ENCODE data around the gene TRUB1.

TRUB1 gene

DNA sequence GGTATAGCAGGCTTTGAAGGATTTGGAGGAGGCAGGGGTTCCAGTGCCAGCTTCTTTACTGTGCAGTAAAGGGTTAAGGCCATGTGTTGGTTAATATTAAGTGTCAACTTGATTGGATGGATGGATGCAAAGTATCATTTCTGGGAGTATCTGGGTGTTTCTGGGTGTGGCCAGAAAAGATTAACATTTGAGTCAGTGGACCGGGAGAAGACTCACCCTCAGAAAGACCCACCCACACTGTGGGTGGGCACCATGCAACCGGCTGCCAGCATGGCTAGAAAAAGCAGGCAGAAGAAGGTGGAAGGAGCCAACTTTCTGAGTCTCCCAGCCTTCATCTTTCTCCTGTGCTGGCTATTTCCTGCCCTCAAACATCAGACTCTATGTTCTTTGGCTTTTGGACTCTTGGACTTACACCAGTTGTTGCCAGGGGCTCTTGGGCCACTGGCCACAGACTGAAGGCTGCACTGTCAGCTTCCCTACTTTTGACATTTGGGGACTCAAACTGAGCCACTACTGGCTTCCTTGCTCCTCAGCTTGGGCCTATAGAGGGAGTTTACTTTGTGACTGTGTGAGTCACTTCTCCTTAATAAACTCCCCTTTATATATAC, 6.8 kb upstream of the TRUB1 start:
- H3F3A ChIP-seq (ENCODE audit: insufficient read depth, low read length) = no peaks in the 10 kb centered on the region
- no peaks in the 10 kb centered on the region for H3K36me3 ChIP-seq (replicated peaks; ENCODE audit: insufficient read depth, low read length)
- no peak for DNase-seq
- no peaks in the 10 kb centered on the region for H3K79me2 ChIP-seq (ENCODE audit: low read length)
- no peak overlapping the region for H3K4me2 ChIP-seq (ENCODE audit: low read depth, low read length)
- no peaks in the 10 kb centered on the region for H3K9me2 ChIP-seq (replicated peaks; ENCODE audit: insufficient read depth, low read length)
- H4K20me1 ChIP-seq (ENCODE audit: insufficient read depth, low read length) = no peaks in the 10 kb centered on the region
- H2AFZ ChIP-seq (ENCODE audit: low read length) = no peak overlapping the region
- no peaks in the 10 kb centered on the region for H3K9me3 ChIP-seq (replicated peaks; ENCODE audit: insufficient read depth, low read length)
- H3K9ac ChIP-seq (ENCODE audit: low read length) = no peak overlapping the region
- no peaks in the 10 kb centered on the region for H3K27me3 ChIP-seq (replicated peaks; ENCODE audit: insufficient read depth, low read length)
- TF ChIP-seq, protein P1, sequence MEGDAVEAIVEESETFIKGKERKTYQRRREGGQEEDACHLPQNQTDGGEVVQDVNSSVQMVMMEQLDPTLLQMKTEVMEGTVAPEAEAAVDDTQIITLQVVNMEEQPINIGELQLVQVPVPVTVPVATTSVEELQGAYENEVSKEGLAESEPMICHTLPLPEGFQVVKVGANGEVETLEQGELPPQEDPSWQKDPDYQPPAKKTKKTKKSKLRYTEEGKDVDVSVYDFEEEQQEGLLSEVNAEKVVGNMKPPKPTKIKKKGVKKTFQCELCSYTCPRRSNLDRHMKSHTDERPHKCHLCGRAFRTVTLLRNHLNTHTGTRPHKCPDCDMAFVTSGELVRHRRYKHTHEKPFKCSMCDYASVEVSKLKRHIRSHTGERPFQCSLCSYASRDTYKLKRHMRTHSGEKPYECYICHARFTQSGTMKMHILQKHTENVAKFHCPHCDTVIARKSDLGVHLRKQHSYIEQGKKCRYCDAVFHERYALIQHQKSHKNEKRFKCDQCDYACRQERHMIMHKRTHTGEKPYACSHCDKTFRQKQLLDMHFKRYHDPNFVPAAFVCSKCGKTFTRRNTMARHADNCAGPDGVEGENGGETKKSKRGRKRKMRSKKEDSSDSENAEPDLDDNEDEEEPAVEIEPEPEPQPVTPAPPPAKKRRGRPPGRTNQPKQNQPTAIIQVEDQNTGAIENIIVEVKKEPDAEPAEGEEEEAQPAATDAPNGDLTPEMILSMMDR (IDR thresholded peaks at IDR 0.05; ENCODE audit: low read length) = no peak
- TF ChIP-seq EZH2phosphoT487 (IDR thresholded peaks at IDR 0.05; ENCODE audit: low read length) (no peak), EZH2 (optimal IDR thresholded peaks at IDR 0.05; ENCODE audit: low read depth, low read length) (no peak)
- H3K4me3 ChIP-seq (ENCODE audit: low read length) = no peak overlapping the region
- H3K27ac ChIP-seq (ENCODE audit: low read length) = no peak overlapping the region
- no peaks in the 10 kb centered on the region for H3K4me1 ChIP-seq (ENCODE audit: low read length)

DNA sequence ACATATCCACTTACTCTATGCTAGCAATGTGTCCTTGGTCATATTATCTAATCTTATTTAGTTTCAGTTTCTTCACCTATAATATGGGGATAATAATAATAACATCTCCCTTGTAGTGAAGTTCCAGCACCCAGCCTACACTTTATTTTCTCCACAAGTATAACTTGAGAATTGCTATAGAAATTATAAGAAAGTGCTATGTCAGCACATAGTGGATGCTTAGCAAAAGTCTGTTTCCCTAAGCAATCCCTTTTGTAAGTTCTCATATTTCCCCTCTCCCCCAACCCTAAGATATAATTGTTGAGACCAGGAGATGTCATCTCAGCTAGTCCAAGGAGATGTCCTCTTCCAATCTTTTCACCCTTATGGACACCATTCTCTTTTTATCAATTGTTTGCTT, 5.8 kb upstream of the TRUB1 start:
- Histone ChIP-seq H3F3A (ENCODE audit: insufficient read depth, low read length) (no peaks in the 10 kb centered on the region), H3K27ac (ENCODE audit: low read length) (no peak overlapping the region), H3K4me3 (ENCODE audit: low read length) (no peak overlapping the region), H4K20me1 (ENCODE audit: insufficient read depth, low read length) (no peaks in the 10 kb centered on the region), H3K4me2 (ENCODE audit: low read depth, low read length) (no peak overlapping the region), H3K4me1 (ENCODE audit: low read length) (no peaks in the 10 kb centered on the region), H3K27me3 (replicated peaks; ENCODE audit: insufficient read depth, low read length) (no peaks in the 10 kb centered on the region), H3K9ac (ENCODE audit: low read length) (no peak overlapping the region), H2AFZ (ENCODE audit: low read length) (no peak overlapping the region), H3K9me3 (replicated peaks; ENCODE audit: insufficient read depth, low read length) (no peaks in the 10 kb centered on the region), H3K9me2 (replicated peaks; ENCODE audit: insufficient read depth, low read length) (no peaks in the 10 kb centered on the region), H3K79me2 (ENCODE audit: low read length) (no peaks in the 10 kb centered on the region), H3K36me3 (replicated peaks; ENCODE audit: insufficient read depth, low read length) (no peaks in the 10 kb centered on the region)
- TF ChIP-seq EZH2phosphoT487 (IDR thresholded peaks at IDR 0.05; ENCODE audit: low read length) = no peak
- TF ChIP-seq EZH2 (optimal IDR thresholded peaks at IDR 0.05; ENCODE audit: low read depth, low read length) = no peak
- TF ChIP-seq, protein P1 (IDR thresholded peaks at IDR 0.05; ENCODE audit: low read length) = no peak
- DNase-seq = no peak

DNA sequence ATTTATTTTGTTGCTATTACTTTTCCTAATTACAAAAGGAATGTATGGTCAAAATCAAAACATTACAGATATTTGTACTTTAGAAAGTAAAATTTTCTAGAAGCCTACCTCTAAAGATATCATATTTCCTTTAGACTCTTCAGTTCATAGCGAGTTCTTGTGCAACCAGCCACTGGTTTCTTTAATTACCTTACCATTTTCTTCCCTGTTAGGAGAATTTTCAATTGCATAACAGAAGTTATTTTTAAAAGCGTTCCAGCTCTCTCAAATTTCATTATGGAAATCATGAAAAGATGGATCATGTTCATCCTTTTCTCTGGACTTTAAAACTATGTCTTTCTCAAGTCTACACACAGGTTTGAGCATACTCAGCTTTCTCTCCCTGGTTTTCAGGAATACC, 5.0 kb upstream of the TRUB1 start:
- Histone ChIP-seq H3K4me2 (ENCODE audit: low read depth, low read length) (no peak overlapping the region), H3K36me3 (replicated peaks; ENCODE audit: insufficient read depth, low read length) (no peaks in the 10 kb centered on the region), H3K9me3 (replicated peaks; ENCODE audit: insufficient read depth, low read length) (no peaks in the 10 kb centered on the region), H3K9me2 (replicated peaks; ENCODE audit: insufficient read depth, low read length) (no peaks in the 10 kb centered on the region), H3K27ac (ENCODE audit: low read length) (no peak overlapping the region), H3K79me2 (ENCODE audit: low read length) (no peaks in the 10 kb centered on the region), H4K20me1 (ENCODE audit: insufficient read depth, low read length) (no peaks in the 10 kb centered on the region), H2AFZ (ENCODE audit: low read length) (no peak overlapping the region), H3K4me3 (ENCODE audit: low read length) (no peak overlapping the region), H3K9ac (ENCODE audit: low read length) (no peak overlapping the region), H3K4me1 (ENCODE audit: low read length) (no peaks in the 10 kb centered on the region), H3K27me3 (replicated peaks; ENCODE audit: insufficient read depth, low read length) (no peaks in the 10 kb centered on the region), H3F3A (ENCODE audit: insufficient read depth, low read length) (no peaks in the 10 kb centered on the region)
- TF ChIP-seq, protein P1 (IDR thresholded peaks at IDR 0.05; ENCODE audit: low read length) = no peak
- TF ChIP-seq EZH2phosphoT487 (IDR thresholded peaks at IDR 0.05; ENCODE audit: low read length) (no peak), EZH2 (optimal IDR thresholded peaks at IDR 0.05; ENCODE audit: low read depth, low read length) (no peak)
- DNase-seq = no peak
